Mesangial cell (primary cell): ENCODE data around the gene CREBRF. TPM values are rescaled to one million over a fixed set of nuclear protein-coding genes. Genes with fewer than 3 reads are reported as not detected.

ENCODE experiments used
- total RNA-seq: library from RNA; depleted of rRNA; stranded (reverse); fragments of >200 nt; gene quantifications from 2 replicates; pipeline ENCODE4 v1.2.3, GENCODE V29; 2015

CREBRF gene
- 2.6 and 5.7 TPM in 2 replicates for total RNA-seq

GRCh38 chr5:173055983-173056782 lies at the start of gene CREBRF:
CREBRF (plus strand) TSS chr5:173056352; CDS start chr5:173080776, 24,424 bp downstream.

GRCh38 chr5:173144200-173145176 lies 88.3 kb downstream of the CREBRF start, which contains the start of gene BNIP1:
BNIP1 (plus strand) TSS chr5:173144531; CDS start chr5:173144546, 15 bp downstream.

Other genes starting within 250 kb of the CREBRF start
- 211 and 253 TPM in 2 replicates for gene ERGIC1, start 222.1 kb upstream of the CREBRF start, total RNA-seq
- gene RPL26L1, start 96.9 kb upstream of the CREBRF start, total RNA-seq = 36.9 and 58.8 TPM in 2 replicates
- gene ATP6V0E1, start 72.6 kb upstream of the CREBRF start, total RNA-seq = 101 and 102 TPM in 2 replicates
- 10.4 and 18.7 TPM in 2 replicates for gene BNIP1, start 88.2 kb downstream of the CREBRF start, total RNA-seq
- gene NKX2-5, start 178.9 kb downstream of the CREBRF start, total RNA-seq = not detected in 2 replicates